ENCODE results near the gene TRERF1.
"Not testable (repeated sequence)": the region's sequence is repeated elsewhere in the genome, so short reads cannot be mapped to it uniquely, and the experiment has no call there.

TRERF1 gene

GRCh38 chr6:42192385-42192784 lies 259.3 kb downstream of the TRERF1 start:
- not testable (repeated sequence) for H3K27me3 ChIP-seq (ENCODE audit: control insufficient read depth, insufficient read depth, low read length); H3K36me3 ChIP-seq (ENCODE audit: control insufficient read depth, insufficient read depth, low read length); H3K4me3 ChIP-seq (ENCODE audit: low read depth, low read length)

GRCh38 chr6:42190554-42191183 lies 261.1 kb downstream of the TRERF1 start:
- Histone ChIP-seq H3K9ac (ENCODE audit: low read depth, low read length) (no peak overlapping the region), H3K4me1 (ENCODE audit: control insufficient read depth, insufficient read depth, low read length) (peaks cover 7% of the 10 kb centered on the region), H3K4me3 (ENCODE audit: low read depth, low read length) (no peak overlapping the region), H3K27me3 (ENCODE audit: control insufficient read depth, insufficient read depth, low read length) (no peaks in the 10 kb centered on the region), H3K36me3 (ENCODE audit: control insufficient read depth, insufficient read depth, low read length) (no peaks in the 10 kb centered on the region), H3K9me3 (ENCODE audit: control insufficient read depth, insufficient read depth, low read length) (no peaks in the 10 kb centered on the region)

More at GRCh38 chr6:42192385-42192784, 259.3 kb downstream of the TRERF1 start:
- H3K4me1 ChIP-seq (ENCODE audit: control insufficient read depth, insufficient read depth, low read length); H3K9ac ChIP-seq (ENCODE audit: low read depth, low read length); H3K9me3 ChIP-seq (ENCODE audit: control insufficient read depth, insufficient read depth, low read length): not testable (repeated sequence)

- Histone ChIP-seq H3K4me3 (ENCODE audit: low read depth, low read length) (no peak overlapping the region), H3K27me3 (ENCODE audit: control insufficient read depth, insufficient read depth, low read length) (no peaks in the 10 kb centered on the region), H3K9me3 (ENCODE audit: control insufficient read depth, insufficient read depth, low read length) (no peaks in the 10 kb centered on the region), H3K4me1 (ENCODE audit: control insufficient read depth, insufficient read depth, low read length) (peaks cover 3% of the 10 kb centered on the region), H3K9ac (ENCODE audit: low read depth, low read length) (no peak overlapping the region), H3K36me3 (ENCODE audit: control insufficient read depth, insufficient read depth, low read length) (no peaks in the 10 kb centered on the region)
Observed at GRCh38 chr6:42188406-42188805, 263.3 kb downstream of the TRERF1 start.

GRCh38 chr6:42185597-42185996 lies 266.1 kb downstream of the TRERF1 start:
- H3K36me3 ChIP-seq (ENCODE audit: control insufficient read depth, insufficient read depth, low read length): no peaks in the 10 kb centered on the region
- H3K4me3 ChIP-seq (ENCODE audit: low read depth, low read length): no peak overlapping the region
- no peaks in the 10 kb centered on the region for H3K27me3 ChIP-seq (ENCODE audit: control insufficient read depth, insufficient read depth, low read length)
- peaks cover 3% of the 10 kb centered on the region for H3K4me1 ChIP-seq (ENCODE audit: control insufficient read depth, insufficient read depth, low read length)
- H3K9me3 ChIP-seq (ENCODE audit: control insufficient read depth, insufficient read depth, low read length): no peaks in the 10 kb centered on the region
- H3K9ac ChIP-seq (ENCODE audit: low read depth, low read length): no peak overlapping the region

- H3K27me3 ChIP-seq (ENCODE audit: control insufficient read depth, insufficient read depth, low read length): no peaks in the 10 kb centered on the region
- no peaks in the 10 kb centered on the region for H3K36me3 ChIP-seq (ENCODE audit: control insufficient read depth, insufficient read depth, low read length)
- no peaks in the 10 kb centered on the region for H3K9me3 ChIP-seq (ENCODE audit: control insufficient read depth, insufficient read depth, low read length)
- H3K9ac ChIP-seq (ENCODE audit: low read depth, low read length): peak overlapping the region; percentile 26
- H3K4me3 ChIP-seq (ENCODE audit: low read depth, low read length): no peak overlapping the region
- peaks cover 3% of the 10 kb centered on the region for H3K4me1 ChIP-seq (ENCODE audit: control insufficient read depth, insufficient read depth, low read length)
Observed at GRCh38 chr6:42184475-42184874, 267.3 kb downstream of the TRERF1 start.

GRCh38 chr6:42182101-42182500 lies 269.6 kb downstream of the TRERF1 start:
- H3K9me3 ChIP-seq (ENCODE audit: control insufficient read depth, insufficient read depth, low read length): no peaks in the 10 kb centered on the region
- H3K27me3 ChIP-seq (ENCODE audit: control insufficient read depth, insufficient read depth, low read length): no peaks in the 10 kb centered on the region
- no peaks in the 10 kb centered on the region for H3K36me3 ChIP-seq (ENCODE audit: control insufficient read depth, insufficient read depth, low read length)
- no peak overlapping the region for H3K9ac ChIP-seq (ENCODE audit: low read depth, low read length)
- peaks cover 10% of the 10 kb centered on the region for H3K4me1 ChIP-seq (ENCODE audit: control insufficient read depth, insufficient read depth, low read length)
- H3K4me3 ChIP-seq (ENCODE audit: low read depth, low read length): no peak overlapping the region

- H3K4me3 ChIP-seq (ENCODE audit: low read depth, low read length): no peak overlapping the region
- no peaks in the 10 kb centered on the region for H3K9me3 ChIP-seq (ENCODE audit: control insufficient read depth, insufficient read depth, low read length)
- no peaks in the 10 kb centered on the region for H3K27me3 ChIP-seq (ENCODE audit: control insufficient read depth, insufficient read depth, low read length)
- no peaks in the 10 kb centered on the region for H3K36me3 ChIP-seq (ENCODE audit: control insufficient read depth, insufficient read depth, low read length)
- H3K4me1 ChIP-seq (ENCODE audit: control insufficient read depth, insufficient read depth, low read length): peaks cover 8% of the 10 kb centered on the region
- no peak overlapping the region for H3K9ac ChIP-seq (ENCODE audit: low read depth, low read length)
Observed at GRCh38 chr6:42179945-42180313, 271.8 kb downstream of the TRERF1 start.

GRCh38 chr6:42179261-42179944 lies 272.3 kb downstream of the TRERF1 start:
- Histone ChIP-seq H3K9me3 (ENCODE audit: control insufficient read depth, insufficient read depth, low read length) (no peaks in the 10 kb centered on the region), H3K36me3 (ENCODE audit: control insufficient read depth, insufficient read depth, low read length) (no peaks in the 10 kb centered on the region), H3K9ac (ENCODE audit: low read depth, low read length) (no peak overlapping the region), H3K4me3 (ENCODE audit: low read depth, low read length) (peak overlapping the region; percentile 87), H3K4me1 (ENCODE audit: control insufficient read depth, insufficient read depth, low read length) (peaks cover 8% of the 10 kb centered on the region), H3K27me3 (ENCODE audit: control insufficient read depth, insufficient read depth, low read length) (no peaks in the 10 kb centered on the region)

- Histone ChIP-seq H3K27me3 (ENCODE audit: control insufficient read depth, insufficient read depth, low read length) (no peaks in the 10 kb centered on the region), H3K4me1 (ENCODE audit: control insufficient read depth, insufficient read depth, low read length) (peaks cover 8% of the 10 kb centered on the region), H3K36me3 (ENCODE audit: control insufficient read depth, insufficient read depth, low read length) (no peaks in the 10 kb centered on the region), H3K4me3 (ENCODE audit: low read depth, low read length) (peak overlapping the region; percentile 87), H3K9me3 (ENCODE audit: control insufficient read depth, insufficient read depth, low read length) (no peaks in the 10 kb centered on the region), H3K9ac (ENCODE audit: low read depth, low read length) (peak overlapping the region; percentile 79)
Observed at GRCh38 chr6:42177514-42178364, 274.0 kb downstream of the TRERF1 start.

GRCh38 chr6:42176981-42177380 lies 274.7 kb downstream of the TRERF1 start:
- no peaks in the 10 kb centered on the region for H3K9me3 ChIP-seq (ENCODE audit: control insufficient read depth, insufficient read depth, low read length)
- peak overlapping the region; percentile 87 for H3K4me3 ChIP-seq (ENCODE audit: low read depth, low read length)
- no peak overlapping the region for H3K9ac ChIP-seq (ENCODE audit: low read depth, low read length)
- H3K4me1 ChIP-seq (ENCODE audit: control insufficient read depth, insufficient read depth, low read length): peaks cover 8% of the 10 kb centered on the region
- no peaks in the 10 kb centered on the region for H3K27me3 ChIP-seq (ENCODE audit: control insufficient read depth, insufficient read depth, low read length)
- no peaks in the 10 kb centered on the region for H3K36me3 ChIP-seq (ENCODE audit: control insufficient read depth, insufficient read depth, low read length)

GRCh38 chr6:42175860-42176259 lies 275.9 kb downstream of the TRERF1 start:
- no peaks in the 10 kb centered on the region for H3K36me3 ChIP-seq (ENCODE audit: control insufficient read depth, insufficient read depth, low read length)

More at GRCh38 chr6:42175860-42176259, 275.9 kb downstream of the TRERF1 start:
- no peaks in the 10 kb centered on the region for H3K9me3 ChIP-seq (ENCODE audit: control insufficient read depth, insufficient read depth, low read length)
- no peak overlapping the region for H3K9ac ChIP-seq (ENCODE audit: low read depth, low read length)
- H3K4me1 ChIP-seq (ENCODE audit: control insufficient read depth, insufficient read depth, low read length): peaks cover 8% of the 10 kb centered on the region
- H3K27me3 ChIP-seq (ENCODE audit: control insufficient read depth, insufficient read depth, low read length): no peaks in the 10 kb centered on the region
- no peak overlapping the region for H3K4me3 ChIP-seq (ENCODE audit: low read depth, low read length)
